OCI-LY7 (cell line): Measurements from ENCODE around the gene TM7SF3. TPM values are rescaled to one million over a fixed set of nuclear protein-coding genes. Genes with fewer than 3 reads are reported as not detected.

Source experiments
- BruUV-seq: library from RNA; stranded (reverse); fragments of 400-500 nt; replicated peaks from 2 replicates; lab custom pipeline; 2021; lab: Mats Ljungman, UMichigan
- CTCF ChIA-PET: fragments of 300-600 bp; sonication (Branson Sonifier 250); formaldehyde crosslinking; loops from one replicate; lab custom pipeline; 2022; ENCODE audit warnings: antibody characterized with exemption; ENCODE audit not compliant: unreplicated experiment; lab: Charles Lee
- POLR2A ChIA-PET: fragments of 300-600 bp; sonication (Branson Sonifier 250); formaldehyde crosslinking; loops from one replicate; lab custom pipeline; 2022; ENCODE audit warnings: antibody characterized with exemption; lab: Charles Lee
- DNase-seq: peaks from one replicate; pipeline ENCODE4 v3.0.0-alpha.2; 2015; ENCODE audit warnings: low spot score
- H2AFZ ChIP-seq: fragments of 200-600 bp; sonication (generic), shearing (Covaris generic); 2 replicates; pipeline ENCODE4 v1.6.1; 2014; ENCODE audit warnings: mild to moderate bottlenecking, antibody characterized with exemption, low read length, moderate library complexity
- H3K27ac ChIP-seq: fragments of 200-600 bp; sonication (generic); 2 replicates; pipeline ENCODE4 v1.5.1; 2014; ENCODE audit warnings: mixed run types, low read depth, mild to moderate bottlenecking, moderate library complexity, low read length, inconsistent platforms; ENCODE audit not compliant: poor library complexity, severe bottlenecking
- H3K36me3 ChIP-seq: fragments of 200-600 bp; sonication (generic); 2 replicates; pipeline ENCODE4 v1.6.1; 2014; ENCODE audit warnings: mild to moderate bottlenecking, antibody characterized with exemption, low read length, moderate library complexity, mixed read lengths; ENCODE audit not compliant: insufficient read depth
- H3K4me1 ChIP-seq: fragments of 200-600 bp; sonication (generic); 2 replicates; pipeline ENCODE4 v1.5.1; 2014; ENCODE audit warnings: mild to moderate bottlenecking, low read length; ENCODE audit not compliant: insufficient read depth, poor library complexity, severe bottlenecking
- H3K4me2 ChIP-seq: fragments of 200-600 bp; sonication (generic); 2 replicates; pipeline ENCODE4 v1.6.1; 2014; ENCODE audit warnings: mild to moderate bottlenecking, low read length
- H3K4me3 ChIP-seq: fragments of 200-600 bp; sonication (generic); 2 replicates; pipeline ENCODE4 v1.5.1; 2014; ENCODE audit warnings: mild to moderate bottlenecking, low read depth, low read length; ENCODE audit not compliant: poor library complexity, severe bottlenecking
- H3K79me2 ChIP-seq: fragments of 200-600 bp; sonication (generic); 2 replicates; pipeline ENCODE4 v1.6.1; 2016; ENCODE audit warnings: low read depth, mild to moderate bottlenecking, low read length, moderate library complexity, mixed read lengths; ENCODE audit not compliant: insufficient read depth
- H3K9me2 ChIP-seq: fragments of 200-600 bp; sonication (generic); 2 replicates; pipeline ENCODE4 v1.6.1; 2016; ENCODE audit warnings: mild to moderate bottlenecking, low read length, mixed read lengths; ENCODE audit not compliant: insufficient read depth
- H3K9me3 ChIP-seq: fragments of 200-600 bp; sonication (generic); 2 replicates; pipeline ENCODE4 v1.6.1; 2014; ENCODE audit warnings: mild to moderate bottlenecking, mixed run types, low read length, mixed read lengths
- H4K20me1 ChIP-seq: fragments of 200-600 bp; sonication (generic); 2 replicates; pipeline ENCODE4 v1.6.1; 2014; ENCODE audit warnings: mild to moderate bottlenecking, antibody characterized with exemption, low read length, moderate library complexity, mixed read lengths; ENCODE audit not compliant: insufficient read depth
- CTCF ChIP-seq: fragments of 200-600 bp; sonication (generic); conservative IDR thresholded peaks from 2 replicates; pipeline ENCODE4 v1.5.1; 2014; ENCODE audit warnings: mild to moderate bottlenecking, antibody characterized with exemption, low read length, moderate library complexity, mixed read lengths
- EZH2phosphoT487 ChIP-seq: fragments of 200-600 bp; sonication (generic); IDR thresholded peaks from 2 replicates; pipeline ENCODE4 v1.6.1; 2018; ENCODE audit warnings: low read depth, borderline replicate concordance, mild to moderate bottlenecking, mixed run types, antibody characterized with exemption, low read length, moderate library complexity, mixed read lengths
- intact Hi-C: fragments of 100-400 bp; cut with micrococcal nuclease; formaldehyde crosslinking; loops from one replicate; pipeline ENCODE4 v1.10.0; 2022; ENCODE audit not compliant: unreplicated experiment
- total RNA-seq, 2 experiments: library from RNA; depleted of rRNA in 1 of 2; stranded (reverse); fragments of >200 nt in 1 of 2; shearing (Covaris generic) in 1 of 2; gene quantifications; 2 replicates each; pipeline ENCODE4 v1.2.3, GENCODE V29; 2014 to 2022

TM7SF3 gene
- total RNA-seq, 2 experiments from 2014 or later: 47.1 to 48.3 TPM

GRCh38 chr12:26936559-26937442, 77.4 kb downstream of the TM7SF3 start:
- Histone ChIP-seq H4K20me1 (peaks cover 43% of the 10 kb centered on the region), H3K79me2 (peaks cover 82% of the 10 kb centered on the region), H2AFZ (peak overlapping the region; percentile 65; the same call in 1 of the 2 replicates), H3K4me1 (peaks cover 35% of the 10 kb centered on the region), H3K4me3 (peak overlapping the region; percentile 89), H3K9me3 (no peaks in the 10 kb centered on the region), H3K4me2 (peak overlapping the region; percentile 97), H3K36me3 (peaks cover 39% of the 10 kb centered on the region), H3K27ac (peak overlapping the region; percentile 79), H3K9me2 (no peaks in the 10 kb centered on the region)
- ChIA-PET POLR2A (interaction anchor here (0.6 to 1.5 kb wide), 3 partner anchors 11 to 29 kb away, joined by 3 read pairs; no protein-coding TSS in a partner anchor), CTCF (no interaction called here)
- TF ChIP-seq EZH2phosphoT487: no peak
- TF ChIP-seq CTCF: no peak
- DNase-seq: no peak
- intact Hi-C loops: loop anchor here (5.0 kb wide), 1 partner anchor 90 kb away; no protein-coding TSS in a partner anchor
- BruUV-seq: no TSS peak

GRCh38 chr12:26935636-26936378, 78.4 kb downstream of the TM7SF3 start:
- ChIA-PET POLR2A (interaction anchor here (1.0 to 1.5 kb wide), 2 partner anchors 10 to 29 kb away, joined by 3 read pairs; no protein-coding TSS in a partner anchor), CTCF (no interaction called here)
- H2AFZ ChIP-seq: no peak overlapping the region
- H3K4me3 ChIP-seq: peak overlapping the region; percentile 89
- H3K4me2 ChIP-seq: peak overlapping the region; percentile 97
- peaks cover 47% of the 10 kb centered on the region for H3K36me3 ChIP-seq
- H3K79me2 ChIP-seq: peaks cover 74% of the 10 kb centered on the region
- no peak overlapping the region for H3K27ac ChIP-seq
- peaks cover 35% of the 10 kb centered on the region for H4K20me1 ChIP-seq
- no TSS peak for BruUV-seq
- no peaks in the 10 kb centered on the region for H3K9me3 ChIP-seq
- intact Hi-C loops: loop anchor here (5.0 kb wide), 1 partner anchor 89 kb away; no protein-coding TSS in a partner anchor
- TF ChIP-seq EZH2phosphoT487 (no peak), CTCF (no peak)
- H3K9me2 ChIP-seq: no peaks in the 10 kb centered on the region
- DNase-seq: peak; percentile 19
- H3K4me1 ChIP-seq: peaks cover 25% of the 10 kb centered on the region
